ENCODE results near the gene WBP11.
A peak's percentile ranks its signal among the peaks of the same experiment; 100 is the strongest.

WBP11 gene

GRCh38 chr12:14803011-14803829 lies at the start of gene WBP11, which contains the start of gene C12orf60:
Gene WBP11 (minus strand): TSS chr12:14803478. CDS start chr12:14801383, 2,095 bp downstream.
Gene C12orf60 (plus strand): TSS chr12:14803670. CDS start chr12:14822936, 19,266 bp downstream.
- peak; percentile 85 for DNase-seq (ENCODE audit: low read depth)

- DNase-seq (ENCODE audit: low read depth): no peak
Observed at GRCh38 chr12:14852880-14853279, 49.6 kb upstream of the WBP11 start.

GRCh38 chr12:14850929-14851663 lies 47.8 kb upstream of the WBP11 start:
- no peak for DNase-seq (ENCODE audit: low read depth)

GRCh38 chr12:14849661-14850060 lies 46.4 kb upstream of the WBP11 start:
- no peak for DNase-seq (ENCODE audit: low read depth)

- no peak for DNase-seq (ENCODE audit: low read depth)
Observed at GRCh38 chr12:14846876-14847580, 43.8 kb upstream of the WBP11 start.

GRCh38 chr12:14846042-14846587 lies 42.8 kb upstream of the WBP11 start:
- no peak for DNase-seq (ENCODE audit: low read depth)

- DNase-seq (ENCODE audit: low read depth): no peak
Observed at GRCh38 chr12:14845350-14845750, 42.1 kb upstream of the WBP11 start.

- DNase-seq (ENCODE audit: low read depth): no peak
Observed at GRCh38 chr12:14844401-14844800, 41.1 kb upstream of the WBP11 start.

GRCh38 chr12:14843425-14843887 lies 40.2 kb upstream of the WBP11 start, which contains the start of gene ART4:
Gene ART4 (minus strand): TSS chr12:14843526. CDS start chr12:14843113, 413 bp downstream.
- no peak for DNase-seq (ENCODE audit: low read depth)

- DNase-seq (ENCODE audit: low read depth): no peak
Observed at GRCh38 chr12:14842315-14842714, 39.0 kb upstream of the WBP11 start.

GRCh38 chr12:14841761-14842160 lies 38.5 kb upstream of the WBP11 start:
- DNase-seq (ENCODE audit: low read depth): no peak

- no peak for DNase-seq (ENCODE audit: low read depth)
Observed at GRCh38 chr12:14840616-14841015, 37.3 kb upstream of the WBP11 start.

GRCh38 chr12:14839262-14839661 lies 36.0 kb upstream of the WBP11 start:
- no peak for DNase-seq (ENCODE audit: low read depth)

GRCh38 chr12:14836336-14837210 lies 33.3 kb upstream of the WBP11 start:
- no peak for DNase-seq (ENCODE audit: low read depth)

GRCh38 chr12:14834509-14834908 lies 31.2 kb upstream of the WBP11 start:
- DNase-seq (ENCODE audit: low read depth): no peak

GRCh38 chr12:14833952-14834351 lies 30.7 kb upstream of the WBP11 start:
- no peak for DNase-seq (ENCODE audit: low read depth)

GRCh38 chr12:14833336-14833735 lies 30.1 kb upstream of the WBP11 start:
- DNase-seq (ENCODE audit: low read depth): no peak

- no peak for DNase-seq (ENCODE audit: low read depth)
Observed at GRCh38 chr12:14828892-14829291, 25.6 kb upstream of the WBP11 start.

GRCh38 chr12:14827043-14827442 lies 23.8 kb upstream of the WBP11 start:
- no peak for DNase-seq (ENCODE audit: low read depth)

- no peak for DNase-seq (ENCODE audit: low read depth)
Observed at GRCh38 chr12:14826491-14826890, 23.2 kb upstream of the WBP11 start.

GRCh38 chr12:14825256-14825655 lies 22.0 kb upstream of the WBP11 start:
- DNase-seq (ENCODE audit: low read depth): no peak
